CD4-positive, alpha-beta T cell (primary cell): ENCODE data around the gene KLF15. TPM values are rescaled to one million over a fixed set of nuclear protein-coding genes. Genes with fewer than 3 reads are reported as not detected.

Source experiments
- ATAC-seq: fragments of 200-7000 bp; cut with Tn5 transposase; one replicate; pipeline ENCODE4 v1.10.0; 2022; ENCODE audit warnings: mild to moderate bottlenecking; ENCODE audit not compliant: poor library complexity
- CTCF ChIA-PET: fragments of 350-600 bp; sonication (Branson Sonifier 250); formaldehyde crosslinking; loops from one replicate; lab custom pipeline; 2021; ENCODE audit warnings: antibody characterized with exemption, inconsistent platforms; lab: Charles Lee
- POLR2A ChIA-PET: fragments of 350-600 bp; sonication (Branson Sonifier 250); formaldehyde crosslinking; loops from one replicate; lab custom pipeline; 2021; ENCODE audit warnings: antibody characterized with exemption, inconsistent platforms; lab: Charles Lee
- DNase-seq, 14 experiments: peaks; one replicate each; pipeline ENCODE4 v3.0.0-alpha.2; 2013 to 2020; ENCODE audit warnings: mixed read lengths in 2 of 14
- H3K27ac ChIP-seq, 2 donors: one replicate each; pipeline versions ENCODE4 v1.5.1 to v1.7.0; 2013; ENCODE audit warnings: low read length in 2 of 2, low read depth in 1 of 2, mild to moderate bottlenecking in 1 of 2
- H3K27me3 ChIP-seq, 2 experiments: 1 replicate in 1 of 2; 2 replicates in 1 of 2; pipeline versions ENCODE4 v1.6.1 to v1.7.0; 2013; ENCODE audit warnings: low read length in 2 of 2, control low read depth in 1 of 2, mild to moderate bottlenecking in 1 of 2, moderate library complexity in 1 of 2; ENCODE audit not compliant: insufficient read depth in 2 of 2, control insufficient read depth in 1 of 2
- H3K36me3 ChIP-seq: one replicate; pipeline ENCODE4 v1.6.1; 2013; ENCODE audit warnings: low read length, control low read depth; ENCODE audit not compliant: insufficient read depth
- H3K4me1 ChIP-seq: one replicate; pipeline ENCODE4 v1.6.1; 2013; ENCODE audit warnings: low read length, control low read depth; ENCODE audit not compliant: insufficient read depth
- H3K4me3 ChIP-seq: one replicate; pipeline ENCODE4 v1.5.1; 2013; ENCODE audit warnings: mild to moderate bottlenecking, low read length, moderate library complexity
- H3K9me3 ChIP-seq, 2 experiments: 1 replicate in 1 of 2; 2 replicates in 1 of 2; pipeline versions ENCODE4 v1.6.1 to v1.7.0; 2013; ENCODE audit warnings: low read length in 2 of 2, mild to moderate bottlenecking in 2 of 2, control low read depth in 1 of 2, moderate library complexity in 1 of 2; ENCODE audit not compliant: control insufficient read depth in 1 of 2, insufficient read depth in 1 of 2
- H3K27ac Mint-ChIP-seq: one replicate; pipeline ENCODE4 v1.8.0; 2020; ENCODE audit warnings: mixed read lengths
- H3K27me3 Mint-ChIP-seq: one replicate; pipeline ENCODE4 v1.8.0; 2021; ENCODE audit warnings: mixed read lengths
- H3K36me3 Mint-ChIP-seq: one replicate; pipeline ENCODE4 v1.8.0; 2021; ENCODE audit warnings: low read depth, mixed read lengths
- H3K4me1 Mint-ChIP-seq: one replicate; pipeline ENCODE4 v1.8.0; 2021; ENCODE audit warnings: low read depth, mixed read lengths
- H3K4me3 Mint-ChIP-seq: one replicate; pipeline ENCODE4 v1.8.0; 2020; ENCODE audit warnings: mild to moderate bottlenecking, mixed read lengths
- H3K9me3 Mint-ChIP-seq: one replicate; pipeline ENCODE4 v1.8.0; 2020; ENCODE audit warnings: mixed read lengths
- intact Hi-C, 2 experiments: fragments of 100-400 bp; cut with DNase I in 1 of 2; cut with micrococcal nuclease in 1 of 2; formaldehyde crosslinking; loops; one replicate each; pipeline versions ENCODE4 v1.15.1 to v1.9.0; 2023 to 2025; cut with DNase I, micrococcal nuclease
- total RNA-seq, 174 experiments: library from RNA in 2 of 174; stranded (reverse) in 2 of 174; gene quantifications; one replicate each; pipeline ENCODE4 v1.2.3 and lab custom pipeline; 2021 to 2026
- TF ChIP-seq, protein P1 (sequence below): fragments of 200-600 bp; IDR thresholded peaks from one replicate; pipeline ENCODE4 v1.8.0; 2022; ENCODE audit warnings: antibody characterized with exemption, mild to moderate bottlenecking

Gene KLF15
- total RNA-seq, 2 experiments from 2014 or later: 0.30 TPM; not detected in 1

DNA sequence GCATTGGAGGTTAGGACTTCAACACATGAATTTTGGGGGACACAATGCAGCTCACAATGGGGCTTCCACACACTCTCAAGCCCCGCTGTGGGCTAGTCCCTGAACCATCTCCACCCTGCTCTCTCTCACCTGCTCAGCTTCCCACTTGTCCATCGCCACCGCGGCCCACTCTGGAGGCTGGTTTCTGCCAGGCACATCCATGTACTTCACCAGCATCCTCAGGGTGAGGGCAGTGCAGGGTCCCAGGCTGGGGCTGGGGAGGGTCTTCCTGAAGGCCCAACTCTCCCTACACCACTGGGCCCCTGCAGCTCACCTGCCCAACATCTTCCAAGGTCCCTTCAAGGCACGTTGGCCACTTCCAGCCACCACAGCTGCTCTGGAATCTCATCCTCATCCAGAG, 46.4 kb downstream of the KLF15 start:
- no peak overlapping the region for H3K27ac Mint-ChIP-seq
- Histone ChIP-seq H3K9me3 (peaks cover 0 to 21% of the 10 kb centered on the region in 2 experiments), H3K4me3 (no peak overlapping the region), H3K4me1 (no peaks in the 10 kb centered on the region), H3K27me3 (no peaks in the 10 kb centered on the region), H3K36me3 (no peaks in the 10 kb centered on the region), H3K27ac (no peak overlapping the region)
- no peaks in the 10 kb centered on the region for H3K27me3 Mint-ChIP-seq
- TF ChIP-seq, protein P1, sequence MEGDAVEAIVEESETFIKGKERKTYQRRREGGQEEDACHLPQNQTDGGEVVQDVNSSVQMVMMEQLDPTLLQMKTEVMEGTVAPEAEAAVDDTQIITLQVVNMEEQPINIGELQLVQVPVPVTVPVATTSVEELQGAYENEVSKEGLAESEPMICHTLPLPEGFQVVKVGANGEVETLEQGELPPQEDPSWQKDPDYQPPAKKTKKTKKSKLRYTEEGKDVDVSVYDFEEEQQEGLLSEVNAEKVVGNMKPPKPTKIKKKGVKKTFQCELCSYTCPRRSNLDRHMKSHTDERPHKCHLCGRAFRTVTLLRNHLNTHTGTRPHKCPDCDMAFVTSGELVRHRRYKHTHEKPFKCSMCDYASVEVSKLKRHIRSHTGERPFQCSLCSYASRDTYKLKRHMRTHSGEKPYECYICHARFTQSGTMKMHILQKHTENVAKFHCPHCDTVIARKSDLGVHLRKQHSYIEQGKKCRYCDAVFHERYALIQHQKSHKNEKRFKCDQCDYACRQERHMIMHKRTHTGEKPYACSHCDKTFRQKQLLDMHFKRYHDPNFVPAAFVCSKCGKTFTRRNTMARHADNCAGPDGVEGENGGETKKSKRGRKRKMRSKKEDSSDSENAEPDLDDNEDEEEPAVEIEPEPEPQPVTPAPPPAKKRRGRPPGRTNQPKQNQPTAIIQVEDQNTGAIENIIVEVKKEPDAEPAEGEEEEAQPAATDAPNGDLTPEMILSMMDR: no peak
- CTCF ChIA-PET: no interaction called here
- H3K36me3 Mint-ChIP-seq: no peaks in the 10 kb centered on the region
- no peaks in the 10 kb centered on the region for H3K4me1 Mint-ChIP-seq
- DNase-seq (no peak), ATAC-seq (no peak)
- no peak overlapping the region for H3K4me3 Mint-ChIP-seq
- no peaks in the 10 kb centered on the region for H3K9me3 Mint-ChIP-seq
- POLR2A ChIA-PET: no interaction called here
- intact Hi-C loops: no loop called here

DNA sequence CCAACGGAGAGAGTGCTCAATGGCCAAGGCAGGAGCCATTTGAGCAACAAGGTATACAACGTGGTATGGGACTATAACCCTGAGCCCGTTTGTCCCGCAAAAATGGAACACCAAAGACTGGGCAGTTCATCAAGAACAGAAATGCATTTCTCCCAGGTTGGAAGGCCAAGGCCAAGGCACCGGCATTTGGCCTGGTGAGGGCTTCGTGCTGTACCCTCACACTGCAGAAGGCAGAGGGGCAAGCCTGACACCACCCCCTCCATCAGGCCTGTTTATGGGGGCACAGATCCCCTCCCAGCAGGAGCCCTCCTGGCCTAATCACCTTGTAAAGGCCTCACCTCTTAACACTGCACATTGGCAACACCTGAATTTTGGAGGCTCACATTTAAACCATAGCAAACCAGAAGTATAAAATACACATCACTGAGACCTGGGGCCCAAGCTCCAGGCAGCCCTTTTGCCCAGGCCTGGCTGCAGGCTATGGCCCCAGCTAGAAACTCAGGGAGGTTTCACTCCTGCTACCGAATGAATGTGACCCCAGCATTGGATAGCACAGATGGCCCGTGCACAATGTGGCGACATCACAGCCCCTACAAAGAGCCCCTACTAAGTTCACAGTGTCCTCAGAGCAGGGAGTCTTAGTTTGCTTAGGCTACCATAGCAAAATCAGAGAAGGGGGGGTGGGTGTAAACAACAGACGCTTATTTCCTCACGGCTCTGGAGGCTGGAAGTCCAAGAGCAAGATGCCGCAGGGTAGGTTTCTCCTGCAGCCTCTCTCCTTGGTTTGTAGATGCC, 47.1 kb downstream of the KLF15 start:
- TF ChIP-seq, protein P1: no peak
- H3K27ac ChIP-seq: no peak overlapping the region
- intact Hi-C loops: no loop called here
- H3K4me3 Mint-ChIP-seq: no peak overlapping the region
- DNase-seq (no peak), ATAC-seq (no peak)
- no peaks in the 10 kb centered on the region for H3K9me3 Mint-ChIP-seq
- H3K9me3 ChIP-seq: peaks cover 0 to 17% of the 10 kb centered on the region in 2 experiments
- no peaks in the 10 kb centered on the region for H3K27me3 ChIP-seq
- CTCF ChIA-PET: no interaction called here
- no peaks in the 10 kb centered on the region for H3K36me3 Mint-ChIP-seq
- H3K27me3 Mint-ChIP-seq: no peaks in the 10 kb centered on the region
- no peaks in the 10 kb centered on the region for H3K4me1 ChIP-seq
- no peaks in the 10 kb centered on the region for H3K36me3 ChIP-seq
- no peak overlapping the region for H3K4me3 ChIP-seq
- no peaks in the 10 kb centered on the region for H3K4me1 Mint-ChIP-seq
- H3K27ac Mint-ChIP-seq: no peak overlapping the region
- POLR2A ChIA-PET: no interaction called here

DNA sequence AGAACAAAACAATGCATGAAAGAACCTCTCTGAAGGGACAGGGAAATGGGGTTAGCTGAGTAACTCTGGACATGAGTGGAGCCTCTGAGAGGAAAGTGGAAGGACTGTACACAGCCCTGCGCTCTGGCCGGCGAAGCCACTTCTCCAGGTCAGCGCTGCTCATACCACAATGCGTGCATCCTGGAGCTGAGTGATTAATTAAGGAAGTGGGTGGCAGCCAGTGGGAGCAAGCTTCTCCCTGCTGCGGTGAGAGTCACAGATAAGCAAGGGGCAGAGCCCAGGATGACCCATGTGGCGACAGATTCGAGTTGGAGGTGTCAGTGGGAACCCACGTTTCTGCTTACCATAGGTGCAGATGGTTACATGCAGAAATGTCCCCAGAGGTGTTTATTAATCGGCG, 48.0 kb downstream of the KLF15 start:
- H3K9me3 Mint-ChIP-seq: peaks cover 5% of the 10 kb centered on the region
- H3K36me3 Mint-ChIP-seq: no peaks in the 10 kb centered on the region
- intact Hi-C loops: no loop called here
- H3K4me3 Mint-ChIP-seq: no peak overlapping the region
- Histone ChIP-seq H3K9me3 (peaks cover 0 to 17% of the 10 kb centered on the region in 2 experiments), H3K4me3 (no peak overlapping the region), H3K27ac (no peak overlapping the region), H3K4me1 (no peaks in the 10 kb centered on the region), H3K36me3 (no peaks in the 10 kb centered on the region), H3K27me3 (no peaks in the 10 kb centered on the region)
- H3K27ac Mint-ChIP-seq: no peak overlapping the region
- ATAC-seq (no peak), DNase-seq (no peak)
- ChIA-PET POLR2A (no interaction called here), CTCF (no interaction called here)
- no peaks in the 10 kb centered on the region for H3K4me1 Mint-ChIP-seq
- TF ChIP-seq, protein P1: no peak
- no peaks in the 10 kb centered on the region for H3K27me3 Mint-ChIP-seq
